PFSK-1 (cell line): ENCODE measurements around the gene NSMCE1.

ENCODE experiments used
- POLR2AphosphoS5 ChIP-seq: IDR thresholded peaks from 2 replicates; pipeline ENCODE4 v1.6.1; 2012; ENCODE audit warnings: low read depth, mild to moderate bottlenecking, control low read depth, low read length, moderate library complexity
- SIN3A ChIP-seq: IDR thresholded peaks from 2 replicates; pipeline ENCODE4 v1.6.1; 2012; ENCODE audit warnings: mild to moderate bottlenecking, low read length, moderate library complexity, borderline replicate concordance; ENCODE audit not compliant: insufficient read depth
- TF ChIP-seq, protein P1 (sequence below), 2 experiments: IDR thresholded peaks; 2 replicates each; pipeline versions ENCODE4 v1.6.1 to v1.8.0; 2011 to 2012; ENCODE audit warnings: low read depth in 2 of 2, low read length in 2 of 2, control low read depth in 1 of 2, inconsistent platforms in 1 of 2, mild to moderate bottlenecking in 1 of 2, moderate library complexity in 1 of 2; ENCODE audit not compliant: insufficient read depth in 1 of 2

DNA sequence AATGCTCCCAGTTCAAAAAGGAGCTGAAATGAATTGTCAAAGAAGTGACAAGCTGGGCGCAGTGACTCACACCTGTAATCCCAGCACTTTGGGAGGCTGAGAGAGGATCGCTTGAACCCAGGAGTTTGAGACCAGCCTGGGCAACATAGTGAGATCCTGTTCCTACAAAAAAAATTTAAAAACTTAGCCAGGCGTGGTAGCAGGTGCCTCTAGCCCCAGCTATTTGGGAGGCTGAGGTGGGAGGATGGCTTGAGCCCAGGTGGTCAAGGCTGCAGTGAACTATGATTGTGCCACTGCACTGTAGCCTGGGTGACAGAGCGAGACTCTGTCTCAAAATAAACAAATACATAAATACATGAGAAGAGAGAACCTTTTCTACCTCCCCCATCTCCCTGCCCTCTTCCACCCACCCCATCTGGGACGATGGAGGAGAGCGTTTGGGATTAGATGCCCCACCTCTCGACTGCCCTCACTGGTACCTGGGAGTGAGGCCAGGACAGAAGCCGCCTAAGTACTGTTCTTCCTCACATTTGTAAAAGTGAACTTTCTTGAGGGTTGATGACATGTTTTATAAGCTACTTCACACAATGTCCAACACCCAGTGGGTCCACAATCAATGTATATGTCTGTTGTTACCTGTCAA is 47.6 kb upstream of the NSMCE1 start:
- TF ChIP-seq SIN3A (no peak), POLR2AphosphoS5 (no peak)
- TF ChIP-seq, protein P1, sequence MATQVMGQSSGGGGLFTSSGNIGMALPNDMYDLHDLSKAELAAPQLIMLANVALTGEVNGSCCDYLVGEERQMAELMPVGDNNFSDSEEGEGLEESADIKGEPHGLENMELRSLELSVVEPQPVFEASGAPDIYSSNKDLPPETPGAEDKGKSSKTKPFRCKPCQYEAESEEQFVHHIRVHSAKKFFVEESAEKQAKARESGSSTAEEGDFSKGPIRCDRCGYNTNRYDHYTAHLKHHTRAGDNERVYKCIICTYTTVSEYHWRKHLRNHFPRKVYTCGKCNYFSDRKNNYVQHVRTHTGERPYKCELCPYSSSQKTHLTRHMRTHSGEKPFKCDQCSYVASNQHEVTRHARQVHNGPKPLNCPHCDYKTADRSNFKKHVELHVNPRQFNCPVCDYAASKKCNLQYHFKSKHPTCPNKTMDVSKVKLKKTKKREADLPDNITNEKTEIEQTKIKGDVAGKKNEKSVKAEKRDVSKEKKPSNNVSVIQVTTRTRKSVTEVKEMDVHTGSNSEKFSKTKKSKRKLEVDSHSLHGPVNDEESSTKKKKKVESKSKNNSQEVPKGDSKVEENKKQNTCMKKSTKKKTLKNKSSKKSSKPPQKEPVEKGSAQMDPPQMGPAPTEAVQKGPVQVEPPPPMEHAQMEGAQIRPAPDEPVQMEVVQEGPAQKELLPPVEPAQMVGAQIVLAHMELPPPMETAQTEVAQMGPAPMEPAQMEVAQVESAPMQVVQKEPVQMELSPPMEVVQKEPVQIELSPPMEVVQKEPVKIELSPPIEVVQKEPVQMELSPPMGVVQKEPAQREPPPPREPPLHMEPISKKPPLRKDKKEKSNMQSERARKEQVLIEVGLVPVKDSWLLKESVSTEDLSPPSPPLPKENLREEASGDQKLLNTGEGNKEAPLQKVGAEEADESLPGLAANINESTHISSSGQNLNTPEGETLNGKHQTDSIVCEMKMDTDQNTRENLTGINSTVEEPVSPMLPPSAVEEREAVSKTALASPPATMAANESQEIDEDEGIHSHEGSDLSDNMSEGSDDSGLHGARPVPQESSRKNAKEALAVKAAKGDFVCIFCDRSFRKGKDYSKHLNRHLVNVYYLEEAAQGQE (IDR thresholded peaks at IDR 0.05; ENCODE audit: insufficient read depth in 1 of 2, low read depth in 2 of 2, low read length in 2 of 2): no peak
